ENCODE results near the gene WDR41. TPM values are rescaled to one million over a fixed set of nuclear protein-coding genes. Genes with fewer than 3 reads are reported as not detected.
"Not testable (repeated sequence)": the region's sequence is repeated elsewhere in the genome, so short reads cannot be mapped to it uniquely, and the experiment has no call there.

Gene WDR41
- total and polyA plus RNA-seq, 12 donors, result 9.8 to 63.0 (median 34.4) TPM

DNA sequence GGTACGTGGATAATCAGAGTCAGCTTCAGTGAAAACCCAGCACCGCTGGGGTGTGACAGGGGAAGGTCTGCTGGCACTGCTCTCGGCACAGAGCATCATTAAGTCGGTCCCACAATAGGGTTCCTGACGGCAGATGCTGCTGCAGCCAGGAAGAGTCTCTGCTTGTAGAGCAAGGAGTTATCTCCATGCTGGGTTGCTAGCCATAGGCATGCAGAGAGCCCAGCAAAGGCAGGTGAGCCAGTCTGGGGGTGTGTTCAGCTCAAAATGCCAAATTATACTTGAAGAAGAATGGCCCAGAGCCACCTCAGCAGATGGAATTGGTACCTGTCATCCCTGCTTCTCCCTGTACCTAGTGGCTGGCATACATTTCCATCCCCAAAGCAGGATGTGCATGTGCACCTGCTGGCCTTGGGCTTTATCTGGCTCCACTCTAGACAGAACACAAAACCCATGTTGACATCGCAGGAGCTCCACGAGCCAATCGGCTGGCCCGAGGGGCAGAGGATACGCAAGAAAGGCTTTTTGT is 100.8 kb downstream of the WDR41 start:
- 84 to 91% (median 91%) methylated on average over 9 to 10 of the region's 10 CpGs for WGBS, 4 donors
- H3K4me3 ChIP-seq, result no peak overlapping the region
- intact Hi-C loops (cut with DNase I), result no loop called here
- no peak for TF ChIP-seq CTCF (IDR thresholded peaks at IDR 0.05)
- no peak for TF ChIP-seq POLR2A (IDR thresholded peaks at IDR 0.05)
- no peak for DNase-seq
- no peak overlapping the region for H3K27ac ChIP-seq
- no peaks in the 10 kb centered on the region for H3K27me3 ChIP-seq
- no peaks in the 10 kb centered on the region for H3K36me3 ChIP-seq (replicated peaks in 1 of 2)
- no peaks in the 10 kb centered on the region for H3K4me1 ChIP-seq (replicated peaks in 1 of 2)
- no peaks in the 10 kb centered on the region for H3K9me3 ChIP-seq (replicated peaks in 1 of 3)

DNA sequence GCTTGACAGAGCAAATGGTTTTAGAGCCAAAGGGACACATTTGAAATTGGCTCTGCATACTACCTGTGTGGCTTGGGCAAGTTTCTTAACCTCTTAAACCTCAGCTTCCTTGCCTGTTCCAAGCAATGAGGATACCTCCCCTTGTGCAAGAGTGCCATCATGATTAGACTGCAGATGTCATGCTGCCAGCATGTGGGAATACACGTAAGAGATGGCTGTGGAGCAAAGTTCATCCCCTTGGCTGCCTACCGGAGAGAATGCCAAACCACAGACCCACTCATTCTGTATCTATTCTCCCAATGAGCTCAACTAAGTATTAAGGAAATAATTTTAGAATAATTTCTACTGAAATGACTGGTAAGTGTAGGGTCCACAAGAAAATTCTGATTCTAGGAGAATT is 101.3 kb downstream of the WDR41 start:
- H3K4me3 ChIP-seq, result no peak overlapping the region
- H3K4me1 ChIP-seq (replicated peaks in 1 of 2), result no peaks in the 10 kb centered on the region
- H3K36me3 ChIP-seq (replicated peaks in 1 of 2), result no peaks in the 10 kb centered on the region
- intact Hi-C loops (cut with DNase I), result no loop called here
- TF ChIP-seq POLR2A (IDR thresholded peaks at IDR 0.05) (no peak), CTCF (IDR thresholded peaks at IDR 0.05) (no peak)
- H3K9me3 ChIP-seq (replicated peaks in 1 of 3), result no peaks in the 10 kb centered on the region
- H3K27me3 ChIP-seq, result no peaks in the 10 kb centered on the region
- 85 to 93% (median 86%) methylated on average over 2 of the region's 2 CpGs for WGBS, 4 donors
- no peak for DNase-seq
- H3K27ac ChIP-seq, result no peak overlapping the region

GRCh38 chr5:77390221-77390620 is 101.9 kb downstream of the WDR41 start:
- no peak overlapping the region for H3K4me3 ChIP-seq
- intact Hi-C loops (cut with DNase I), result no loop called here
- no peaks in the 10 kb centered on the region for H3K27me3 ChIP-seq
- H3K9me3 ChIP-seq (replicated peaks in 1 of 3), result no peaks in the 10 kb centered on the region
- WGBS, 4 donors, result 64 to 76% (median 69%) methylated on average over 3 of the region's 3 CpGs
- no peaks in the 10 kb centered on the region for H3K4me1 ChIP-seq (replicated peaks in 1 of 2)
- TF ChIP-seq CTCF (IDR thresholded peaks at IDR 0.05) (no peak), POLR2A (IDR thresholded peaks at IDR 0.05) (no peak)
- no peak overlapping the region for H3K27ac ChIP-seq
- H3K36me3 ChIP-seq (replicated peaks in 1 of 2), result no peaks in the 10 kb centered on the region
- DNase-seq, result no peak

DNA sequence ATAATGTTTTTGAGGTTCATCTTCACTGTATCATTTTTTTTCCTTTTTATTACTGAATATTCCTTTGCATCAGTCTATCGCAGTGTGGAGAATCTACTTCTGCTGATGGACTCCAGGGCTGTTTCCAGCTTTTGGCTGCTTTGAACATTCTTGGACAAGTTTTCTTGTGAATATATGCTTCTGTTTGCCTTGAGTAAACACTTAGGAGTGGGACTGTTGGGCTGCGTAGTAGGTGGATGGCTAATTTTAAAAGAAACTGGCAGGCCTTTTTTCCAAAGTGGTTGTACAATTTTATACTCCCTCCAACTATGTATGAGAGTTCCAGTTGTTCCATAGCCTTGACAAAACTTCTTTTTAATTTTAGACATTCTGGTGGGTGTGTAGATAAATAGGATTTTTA is 102.4 kb downstream of the WDR41 start:
- Histone ChIP-seq H3K27ac (no peak overlapping the region), H3K4me3 (no peak overlapping the region), H3K4me1 (replicated peaks in 1 of 2) (no peaks in the 10 kb centered on the region), H3K9me3 (replicated peaks in 1 of 3) (no peaks in the 10 kb centered on the region), H3K36me3 (replicated peaks in 1 of 2) (no peaks in the 10 kb centered on the region), H3K27me3 (no peaks in the 10 kb centered on the region)
- WGBS, 4 donors, result 88 to 95% (median 90%) methylated on average over 2 of the region's 2 CpGs
- DNase-seq, result no peak
- TF ChIP-seq CTCF (IDR thresholded peaks at IDR 0.05) (no peak), POLR2A (IDR thresholded peaks at IDR 0.05) (no peak)
- intact Hi-C loops (cut with DNase I), result no loop called here

GRCh38 chr5:77386340-77386739 is 105.8 kb downstream of the WDR41 start:
- H3K36me3 ChIP-seq (replicated peaks in 1 of 2); H3K27ac ChIP-seq; intact Hi-C loops (cut with DNase I); H3K4me1 ChIP-seq (replicated peaks in 1 of 2); H3K27me3 ChIP-seq; H3K4me3 ChIP-seq; H3K9me3 ChIP-seq (replicated peaks in 1 of 3); DNase-seq: not testable (repeated sequence)
- WGBS, 4 donors, result 89 to 100% (median 96%) methylated on average over 1 of the region's 1 CpG

- H3K4me1 ChIP-seq (replicated peaks in 1 of 2); H3K27ac ChIP-seq; H3K36me3 ChIP-seq (replicated peaks in 1 of 2); H3K27me3 ChIP-seq; H3K9me3 ChIP-seq (replicated peaks in 1 of 3); H3K4me3 ChIP-seq; intact Hi-C loops (cut with DNase I); DNase-seq: not testable (repeated sequence)
- WGBS, 4 donors, result 81 to 86% (median 83%) methylated on average over 2 of the region's 2 CpGs
These were observed 108.8 kb downstream of the WDR41 start for GRCh38 chr5:77383336-77383735.
